HG03378 (cell line): ENCODE measurements around the gene SSPN.

Experiments used
- ATAC-seq: cut with Tn5 transposase; IDR thresholded peaks from one replicate; pipeline ENCODE4 v1.9.1; 2021; ENCODE audit warnings: mild to moderate bottlenecking, moderate library complexity; ENCODE audit not compliant: unreplicated experiment

Gene SSPN

GRCh38 chr12:26281320-26281719 lies 85.9 kb downstream of the SSPN start:
- ATAC-seq: no peak

- ATAC-seq: no peak
Observed at GRCh38 chr12:26282339-26282940, 87.1 kb downstream of the SSPN start.

DNA sequence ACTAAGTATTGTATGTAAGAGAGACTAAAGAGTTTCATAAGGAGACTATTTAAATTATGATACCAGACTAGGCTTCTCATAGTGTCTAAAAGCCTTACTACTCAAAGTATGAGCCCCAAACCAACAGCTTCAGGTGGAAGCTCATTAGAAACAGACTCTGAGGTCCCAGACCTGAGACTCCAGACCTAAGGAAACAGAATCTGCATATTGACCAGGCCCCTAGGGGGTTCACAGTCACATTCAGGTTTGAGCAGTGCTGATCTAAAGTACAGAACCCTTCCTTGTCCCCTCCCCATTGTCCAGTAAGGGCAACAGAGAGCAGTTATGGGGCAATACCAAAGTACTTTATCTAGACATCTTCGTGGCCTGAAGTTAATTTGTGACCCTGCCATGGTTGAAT lies 87.7 kb downstream of the SSPN start:
- no peak for ATAC-seq

- ATAC-seq: no peak
Observed at GRCh38 chr12:26283617-26284016, 88.2 kb downstream of the SSPN start.

DNA sequence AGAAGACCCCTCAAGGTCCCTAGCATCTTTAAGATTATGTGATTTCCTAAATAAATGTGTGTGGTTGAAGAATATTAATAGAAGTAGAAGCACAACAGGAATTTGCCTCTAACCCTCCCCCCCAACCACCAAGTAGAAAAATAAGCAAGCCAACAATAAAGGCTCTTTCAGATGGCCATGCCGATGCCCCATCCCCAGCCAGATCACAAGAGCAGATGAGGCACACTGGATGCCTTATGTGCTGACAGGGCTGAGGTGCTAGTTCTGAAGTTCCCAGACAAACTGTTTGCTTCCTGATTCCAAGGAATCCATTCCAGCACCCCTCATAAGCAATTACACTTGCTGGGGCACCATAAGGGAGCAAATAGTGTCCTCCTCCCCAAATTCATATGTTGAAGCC lies 90.0 kb downstream of the SSPN start:
- ATAC-seq: no peak

DNA sequence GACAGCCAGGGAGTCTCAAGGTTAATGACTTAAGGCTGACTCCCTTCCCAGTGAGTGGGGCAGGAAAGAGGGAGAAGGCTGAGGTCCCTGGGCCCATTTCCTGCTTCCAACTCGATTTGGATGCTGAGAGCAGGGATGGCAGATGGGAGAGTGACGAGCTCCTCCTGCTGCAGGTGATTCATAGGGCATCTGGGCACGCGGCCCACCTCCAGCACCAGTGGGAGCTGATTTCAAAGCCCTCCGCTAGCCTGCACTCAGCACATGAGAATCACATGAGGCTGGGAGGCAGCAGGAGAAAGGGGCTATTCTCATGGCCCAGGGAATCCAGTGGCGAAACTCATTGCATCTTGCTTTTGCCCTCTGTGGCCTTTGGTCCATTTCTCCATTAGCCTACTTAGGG lies 90.8 kb downstream of the SSPN start:
- no peak for ATAC-seq

GRCh38 chr12:26287671-26288381 lies 92.5 kb downstream of the SSPN start:
- ATAC-seq: no peak

DNA sequence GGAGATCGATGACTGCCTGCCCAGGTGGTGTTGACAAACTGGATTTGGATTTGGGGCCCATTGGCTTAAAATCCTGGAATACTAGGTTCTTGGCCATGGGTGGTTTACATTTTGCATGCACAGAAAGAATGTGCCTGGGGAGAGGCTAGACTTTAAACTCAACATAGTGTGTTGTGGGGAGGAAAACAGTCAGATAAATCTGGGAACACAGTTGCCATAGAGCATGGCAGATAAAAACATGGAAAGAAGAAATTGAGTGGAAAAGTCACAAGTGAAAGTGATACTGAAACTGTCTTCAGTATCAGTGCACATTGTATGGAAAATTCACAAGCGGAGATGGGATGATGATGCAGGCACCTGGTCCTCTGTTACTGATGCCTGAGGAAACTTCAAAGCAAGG lies 95.2 kb downstream of the SSPN start:
- ATAC-seq: no peak

- ATAC-seq: no peak
Observed at GRCh38 chr12:26292596-26292995, 97.2 kb downstream of the SSPN start.

DNA sequence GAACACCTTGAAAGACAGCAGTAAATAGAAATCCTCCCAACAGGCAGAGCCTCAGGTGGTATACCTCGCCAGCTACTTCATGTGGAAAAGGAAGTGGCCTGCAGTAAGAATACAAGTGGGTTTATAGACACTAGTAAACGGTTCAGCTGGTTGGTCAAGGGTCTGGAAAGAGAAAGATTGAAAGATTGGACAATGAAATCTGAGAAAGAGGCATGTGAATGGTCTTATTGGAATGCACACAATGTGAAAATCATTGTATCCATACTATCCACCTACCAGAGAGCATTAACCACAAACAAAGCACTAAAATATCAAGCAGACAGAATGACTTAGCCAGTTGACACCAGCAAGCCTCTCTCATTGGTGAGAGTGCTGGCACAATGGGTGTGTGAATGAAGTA lies 98.2 kb downstream of the SSPN start:
- ATAC-seq: no peak

GRCh38 chr12:26295001-26295400 lies 99.6 kb downstream of the SSPN start:
- no peak for ATAC-seq

- no peak for ATAC-seq
Observed at GRCh38 chr12:26297396-26298070, 102.2 kb downstream of the SSPN start.

- peak; percentile 99 for ATAC-seq
Observed at GRCh38 chr12:26298785-26299621, 103.6 kb downstream of the SSPN start.

- ATAC-seq: no peak
Observed at GRCh38 chr12:26299751-26300150, 104.4 kb downstream of the SSPN start.
